ENCODE results near the gene PLA2G2A.
"Not testable (repeated sequence)": the region's sequence is repeated elsewhere in the genome, so short reads cannot be mapped to it uniquely, and the experiment has no call there.

Gene PLA2G2A, protein sequence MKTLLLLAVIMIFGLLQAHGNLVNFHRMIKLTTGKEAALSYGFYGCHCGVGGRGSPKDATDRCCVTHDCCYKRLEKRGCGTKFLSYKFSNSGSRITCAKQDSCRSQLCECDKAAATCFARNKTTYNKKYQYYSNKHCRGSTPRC

GRCh38 chr1:19979494-19979977 lies at the start of gene PLA2G2A:
Gene PLA2G2A, minus strand, starts transcription at chr1:19979618. Its CDS starts 845 bp downstream, at chr1:19978773.
- no peak for DNase-seq

DNA sequence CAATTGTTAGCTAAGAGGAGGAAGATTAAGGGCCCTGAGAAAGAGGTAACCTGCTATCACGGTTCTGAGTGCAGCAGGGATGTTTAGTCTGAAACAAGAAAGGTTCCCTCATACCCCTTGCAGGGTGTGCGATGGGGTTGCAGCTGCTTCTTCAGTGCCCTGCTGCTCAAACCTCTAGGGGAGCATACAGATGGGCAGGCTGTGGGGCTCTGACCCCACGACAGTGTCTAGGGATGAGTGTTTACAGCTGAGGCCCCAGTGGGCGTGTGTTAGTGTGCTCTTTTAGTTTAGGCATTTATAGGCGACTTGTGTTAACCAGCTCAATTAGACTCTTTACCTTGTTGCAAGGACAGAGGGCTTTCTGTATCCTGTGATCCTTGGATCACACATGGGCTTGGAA lies 49.3 kb upstream of the PLA2G2A start:
- DNase-seq, result no peak

GRCh38 chr1:20028125-20028524 lies 48.7 kb upstream of the PLA2G2A start:
- no peak for DNase-seq

- DNase-seq, result no peak
Measured at GRCh38 chr1:20017741-20018140, 38.3 kb upstream of the PLA2G2A start.

- DNase-seq, result no peak
Measured at GRCh38 chr1:20014153-20014552, 34.7 kb upstream of the PLA2G2A start.

DNA sequence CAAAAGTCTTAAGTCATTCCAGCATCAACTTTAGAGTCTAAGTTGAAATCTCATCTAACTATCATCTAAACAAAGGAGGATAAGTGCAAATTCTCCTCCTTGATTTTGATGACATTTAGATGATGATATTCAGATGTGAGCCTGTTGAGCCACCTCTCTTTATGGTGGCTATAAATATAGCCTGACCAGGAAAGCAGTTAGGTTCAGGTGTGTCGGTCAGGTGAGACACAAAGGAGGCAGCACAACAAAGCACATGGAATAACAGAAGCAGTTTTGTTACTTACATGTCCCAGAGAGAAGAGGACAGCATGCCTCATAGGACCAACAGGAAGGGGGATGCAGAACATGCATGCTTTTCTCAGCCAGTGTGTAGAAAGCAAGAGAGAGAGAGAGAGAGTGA lies 30.6 kb upstream of the PLA2G2A start:
- no peak for DNase-seq

DNA sequence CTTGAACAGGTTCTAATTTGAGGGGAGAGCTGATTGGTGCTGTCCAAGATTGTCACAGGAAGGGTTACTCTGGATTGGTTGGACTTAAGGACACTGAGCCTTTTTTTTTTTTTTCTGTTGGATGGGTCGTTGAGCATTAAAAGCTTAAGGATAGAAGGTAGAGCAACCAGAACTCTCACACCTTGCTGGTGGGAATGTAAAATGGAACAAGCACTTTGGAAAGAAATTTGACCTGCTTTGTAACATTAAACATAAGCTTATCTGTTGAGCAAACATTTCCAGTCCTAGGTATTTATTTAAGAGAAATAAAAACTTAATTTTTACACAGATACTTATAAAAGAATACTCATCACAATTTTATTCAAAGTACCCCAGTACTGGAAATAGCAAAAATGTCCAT lies 29.8 kb upstream of the PLA2G2A start:
- DNase-seq, result no peak

GRCh38 chr1:20008391-20008841 lies 29.0 kb upstream of the PLA2G2A start:
- DNase-seq, result no peak

- DNase-seq, result not testable (repeated sequence)
Measured at GRCh38 chr1:19998823-19999222, 19.4 kb upstream of the PLA2G2A start.

DNA sequence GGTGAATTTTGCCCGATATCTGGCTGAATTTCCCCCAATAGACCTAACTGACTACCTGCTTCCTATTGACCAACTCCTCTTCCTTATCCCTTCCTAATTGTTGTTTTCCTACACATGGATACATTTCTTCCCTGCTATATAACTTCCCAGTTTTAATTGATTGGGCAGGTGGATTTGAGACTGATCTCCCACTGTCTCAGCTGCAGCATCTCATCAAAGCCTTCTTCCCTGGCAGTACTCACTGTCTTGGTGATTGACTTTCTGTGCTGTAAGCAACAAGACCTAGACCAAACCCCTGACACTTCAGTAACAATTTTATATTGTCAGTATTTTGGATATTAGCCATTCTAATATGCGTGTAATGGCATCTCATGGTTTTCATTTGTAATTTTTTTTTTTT lies 11.3 kb upstream of the PLA2G2A start:
- DNase-seq, result no peak

DNA sequence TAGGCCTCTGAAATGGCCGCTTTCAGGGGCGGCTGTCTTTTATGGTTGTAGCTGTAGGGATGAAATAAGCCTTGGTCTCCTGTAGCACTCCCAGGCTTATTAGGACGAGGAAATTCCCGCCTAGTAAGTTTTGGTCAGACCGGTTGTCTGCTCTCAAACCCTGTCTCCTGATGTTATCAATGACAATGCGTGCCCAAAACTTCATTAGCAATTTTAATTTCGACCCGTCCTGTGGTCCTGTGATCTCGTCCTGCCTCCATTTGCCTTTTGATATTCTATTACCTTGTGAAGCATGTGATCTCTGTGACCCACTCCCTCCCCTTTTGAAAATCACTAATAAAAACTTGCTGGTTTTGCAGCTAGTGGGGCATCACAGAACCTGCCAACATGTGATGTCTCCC lies 10.8 kb upstream of the PLA2G2A start:
- not testable (repeated sequence) for DNase-seq

- DNase-seq, result no peak
Measured at GRCh38 chr1:19988267-19989006, 9.0 kb upstream of the PLA2G2A start.

GRCh38 chr1:19987719-19988118 lies 8.3 kb upstream of the PLA2G2A start:
- no peak for DNase-seq

GRCh38 chr1:19984409-19985016 lies 5.1 kb upstream of the PLA2G2A start:
- DNase-seq, result not testable (repeated sequence)

DNA sequence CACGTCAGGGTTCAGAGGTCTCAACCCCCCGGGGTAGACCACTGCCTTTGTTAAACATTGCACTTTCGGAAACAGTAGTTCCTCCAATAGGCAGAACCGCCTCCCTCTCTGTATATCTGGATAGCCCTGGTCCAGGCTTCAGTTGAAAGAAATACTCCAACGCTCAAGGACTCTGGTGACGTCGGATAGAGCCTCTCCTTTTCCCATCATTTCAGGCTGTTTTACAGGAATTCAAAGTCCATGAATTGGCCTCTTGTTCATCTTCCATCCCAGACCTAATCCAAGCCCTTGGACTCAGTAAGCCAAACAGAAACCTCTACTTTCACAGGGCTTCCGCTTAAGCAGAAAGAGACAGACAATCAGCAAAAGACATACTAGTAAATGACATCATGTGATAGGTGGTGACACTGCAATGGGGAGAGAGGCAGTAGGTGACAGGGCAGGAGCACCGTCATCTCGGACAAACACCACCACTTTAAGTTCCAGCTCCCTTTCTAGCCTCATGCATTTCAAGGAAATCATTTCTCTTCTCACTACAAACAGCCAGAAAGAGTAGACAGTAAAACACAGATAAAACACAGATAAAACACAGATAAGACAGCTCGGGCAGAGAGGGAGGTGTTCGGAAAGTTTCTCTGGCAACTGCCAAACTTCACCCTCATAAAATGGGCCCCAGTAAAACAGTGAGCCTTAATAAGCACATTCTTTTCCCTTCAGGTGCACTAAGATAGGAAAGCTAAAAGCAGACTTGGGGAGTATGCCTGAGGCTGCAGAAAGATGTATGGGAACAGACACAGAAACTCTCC lies 2.3 kb upstream of the PLA2G2A start:
- no peak for DNase-seq

DNA sequence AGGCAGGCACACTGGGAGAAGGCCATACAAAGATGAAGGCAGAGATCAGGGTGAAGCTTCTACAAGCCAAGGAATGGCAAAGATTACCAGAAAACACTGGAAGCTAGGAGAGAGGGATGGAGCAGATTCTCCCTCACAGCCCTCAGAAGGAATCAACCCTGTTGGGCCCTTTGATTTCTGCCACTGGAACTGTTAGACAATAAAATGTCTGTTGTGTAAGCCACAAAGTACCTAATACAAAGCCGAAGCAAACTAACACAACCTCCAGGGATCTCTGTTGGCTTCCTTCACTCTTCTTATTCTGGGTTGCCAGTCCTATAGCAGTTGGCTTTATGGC lies 1.7 kb upstream of the PLA2G2A start:
- DNase-seq, result no peak

GRCh38 chr1:19980314-19980713 lies 896 bp upstream of the PLA2G2A start:
- DNase-seq, result no peak

GRCh38 chr1:19978143-19978542 lies 1.3 kb downstream of the PLA2G2A start:
- no peak for DNase-seq

DNA sequence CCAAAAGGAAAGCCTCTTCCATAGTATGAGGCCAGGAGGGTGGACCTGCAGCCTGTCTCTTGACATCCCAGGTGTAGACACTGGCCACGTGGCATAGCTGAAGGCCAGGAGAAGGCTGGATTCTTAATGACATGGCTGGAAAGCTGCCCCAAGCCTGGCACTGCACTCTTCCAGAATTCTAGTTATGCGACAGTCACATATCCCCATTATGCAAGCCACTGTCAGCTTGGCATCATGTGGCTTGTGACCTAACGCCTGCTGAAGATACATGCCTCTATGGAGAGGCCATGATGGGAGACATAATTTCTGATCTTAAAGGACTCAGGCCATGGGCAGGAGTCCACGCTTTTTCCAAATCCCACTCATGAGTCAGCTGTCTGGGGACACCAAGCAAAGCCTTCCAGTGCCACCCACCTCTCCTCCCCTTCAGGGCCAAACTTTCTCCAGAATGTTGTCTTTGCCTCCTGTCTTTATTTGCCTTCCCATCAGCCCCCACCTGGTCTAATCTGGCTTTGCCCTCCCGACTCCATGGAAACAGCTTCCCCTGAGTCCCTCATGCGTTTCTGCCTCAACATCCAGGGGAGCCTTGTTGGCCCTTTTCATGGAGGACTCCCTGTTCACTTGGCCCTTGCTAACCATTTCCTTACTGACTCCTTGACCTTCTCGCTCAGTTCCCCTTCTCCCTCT lies 3.0 kb downstream of the PLA2G2A start:
- no peak for DNase-seq

DNA sequence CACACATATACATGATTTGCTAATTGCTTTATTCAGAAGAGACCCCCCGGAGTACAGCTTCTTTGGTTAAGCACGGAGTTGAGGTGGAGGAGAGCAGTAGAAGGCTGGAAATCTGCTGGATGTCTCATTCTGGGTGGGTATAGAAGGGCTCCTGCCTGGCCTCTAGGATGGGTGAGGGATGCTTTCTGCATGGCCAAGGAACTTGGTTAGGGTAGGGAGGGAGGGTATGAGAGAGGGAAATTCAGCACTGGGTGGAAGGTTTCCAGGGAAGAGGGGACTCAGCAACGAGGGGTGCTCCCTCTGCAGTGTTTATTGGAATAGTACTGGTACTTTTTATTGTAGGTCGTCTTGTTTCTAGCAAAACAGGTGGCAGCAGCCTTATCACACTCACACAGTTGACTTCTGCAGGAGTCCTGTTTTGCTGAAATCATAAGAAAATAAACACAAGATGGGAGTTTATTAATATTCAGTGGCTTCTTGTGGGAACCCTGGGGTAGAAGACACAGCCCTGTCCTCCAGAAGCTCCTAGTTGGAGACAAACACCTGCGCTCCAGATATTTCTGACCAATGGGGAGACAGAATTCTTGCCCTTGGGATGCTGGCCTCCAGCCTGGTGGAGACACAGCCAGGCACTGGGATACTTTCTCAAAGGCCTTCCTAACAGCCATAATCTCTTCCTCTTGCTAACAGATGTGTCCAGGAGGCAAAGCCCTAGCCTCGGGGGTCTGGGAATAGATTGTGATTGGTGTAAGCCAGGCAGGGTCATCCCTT lies 3.8 kb downstream of the PLA2G2A start:
- DNase-seq, result no peak

DNA sequence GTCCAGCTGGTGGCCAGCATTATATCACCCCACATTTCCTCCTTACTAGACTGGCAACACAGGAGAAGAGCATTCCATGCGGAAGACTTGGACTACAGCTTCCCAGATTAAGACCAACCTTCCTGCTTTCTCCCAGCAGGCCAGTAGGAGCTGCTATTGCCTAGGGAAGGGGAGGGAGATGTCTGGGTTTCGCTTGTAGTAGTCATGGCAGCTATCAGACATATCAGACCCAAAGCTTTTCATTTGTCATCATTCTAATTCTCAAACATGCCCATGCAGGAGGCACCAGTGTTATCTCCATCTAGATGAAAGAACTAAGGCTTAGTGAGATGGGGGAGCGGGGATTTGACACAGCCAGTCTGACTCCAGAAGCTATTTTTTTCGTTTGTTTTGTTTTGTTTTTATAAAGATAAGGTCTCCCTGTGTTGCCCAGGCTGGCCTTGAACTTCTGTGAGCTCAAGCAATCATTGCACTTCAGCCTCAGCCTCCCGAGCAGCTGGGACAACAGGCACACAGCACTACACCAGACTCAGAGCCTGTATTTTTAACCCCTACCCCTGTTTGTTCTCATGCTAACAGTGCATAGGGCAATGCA lies 4.5 kb downstream of the PLA2G2A start:
- DNase-seq, result peak; percentile 43 to 57 (median 50)

- DNase-seq, result no peak
Measured at GRCh38 chr1:19973616-19974015, 5.8 kb downstream of the PLA2G2A start.

All from suppressor macrophage treated with lipopolysaccharide for 1 hour (primary cell).